Measurements from ENCODE around the gene CCDC89. TPM values are rescaled to one million over a fixed set of nuclear protein-coding genes. Genes with fewer than 3 reads are reported as not detected.

The CCDC89 gene
- total and polyA plus RNA-seq, 10 of the 15 experiments (the other 5 are each of a cell fraction or from before 2014, with no cell fraction given) = 0.11 to 0.15 TPM; not detected in 8

DNA sequence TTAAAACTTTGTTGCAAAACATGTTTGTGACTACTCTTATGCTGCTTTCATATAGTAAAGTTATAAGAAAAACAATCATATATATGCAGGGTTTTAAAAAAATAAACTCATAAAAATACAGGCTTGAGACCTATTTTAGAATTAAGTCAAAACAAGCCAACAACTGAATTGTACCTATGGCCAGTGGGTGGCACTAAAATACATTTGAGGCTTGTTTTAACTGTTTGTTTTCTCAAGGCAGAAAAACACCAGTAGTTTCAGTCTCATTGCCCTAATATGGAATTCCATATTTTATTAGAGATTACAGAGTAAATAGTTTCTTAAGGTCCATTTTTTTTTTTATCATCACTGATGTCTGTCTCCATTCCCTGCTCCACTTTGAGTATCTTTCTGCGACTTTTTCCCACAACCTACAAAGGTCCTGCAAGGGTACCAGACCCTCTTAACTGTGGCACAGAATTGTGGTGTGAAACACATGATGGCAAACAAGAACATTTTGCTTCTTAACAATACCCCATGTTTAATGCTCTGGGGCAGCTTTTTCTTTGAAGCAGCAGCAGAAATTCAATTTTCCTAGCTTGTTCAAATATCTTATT, 8.5 kb upstream of the CCDC89 start (continued):
- TF ChIP-seq NKRF (conservative IDR thresholded peaks at IDR 0.05) = no peak
- TF ChIP-seq, protein P1, sequence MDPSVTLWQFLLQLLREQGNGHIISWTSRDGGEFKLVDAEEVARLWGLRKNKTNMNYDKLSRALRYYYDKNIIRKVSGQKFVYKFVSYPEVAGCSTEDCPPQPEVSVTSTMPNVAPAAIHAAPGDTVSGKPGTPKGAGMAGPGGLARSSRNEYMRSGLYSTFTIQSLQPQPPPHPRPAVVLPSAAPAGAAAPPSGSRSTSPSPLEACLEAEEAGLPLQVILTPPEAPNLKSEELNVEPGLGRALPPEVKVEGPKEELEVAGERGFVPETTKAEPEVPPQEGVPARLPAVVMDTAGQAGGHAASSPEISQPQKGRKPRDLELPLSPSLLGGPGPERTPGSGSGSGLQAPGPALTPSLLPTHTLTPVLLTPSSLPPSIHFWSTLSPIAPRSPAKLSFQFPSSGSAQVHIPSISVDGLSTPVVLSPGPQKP (IDR thresholded peaks at IDR 0.05; ENCODE audit: low read depth, low read length) = no peak

- ATAC-seq = no peak
- BruUV-seq (replicated peaks) = no TSS peak
- H3K4me3 ChIP-seq = no peak overlapping the region
- no peak for DNase-seq (ENCODE audit: low read depth, low spot score)
- FAIRE-seq = no peak
- H2AFZ ChIP-seq (ENCODE audit: control insufficient read depth, low read depth, low read length) = no peak overlapping the region
- intact Hi-C loops (cut with micrococcal nuclease; ENCODE audit: unreplicated experiment) = no loop called here
- H3K4me2 ChIP-seq (ENCODE audit: control insufficient read depth, insufficient read depth) = no peak overlapping the region
- ChIA-PET CTCF (interaction anchor here (1.0 to 4.7 kb wide), 2 partner anchors 12 to 19 kb away, joined by 3 to 27 read pairs; no protein-coding TSS in a partner anchor), RAD21 (ENCODE audit: unreplicated experiment) (interaction anchor here (0.9 kb wide), 1 partner anchor 8 kb away, joined by 4 read pairs; no protein-coding TSS in a partner anchor), POLR2A (interaction anchor here (1.1 kb wide), 1 partner anchor 20 kb away, joined by 3 read pairs; no protein-coding TSS in a partner anchor), SMC1A (ENCODE audit: uncharacterized antibody, unreplicated experiment) (interaction anchor here (0.9 to 1.3 kb wide), 5 partner anchors 11 to 158 kb away, joined by 3 read pairs; no protein-coding TSS in a partner anchor)
- no peak for TF ChIP-seq BCL11A (IDR thresholded peaks at IDR 0.05; ENCODE audit: low read depth, low read length)
- TF ChIP-seq ATF3 (IDR thresholded peaks at IDR 0.05; ENCODE audit: borderline replicate concordance, extremely low read depth, low read depth, low read length) = no peak
- TF ChIP-seq, protein P2, sequence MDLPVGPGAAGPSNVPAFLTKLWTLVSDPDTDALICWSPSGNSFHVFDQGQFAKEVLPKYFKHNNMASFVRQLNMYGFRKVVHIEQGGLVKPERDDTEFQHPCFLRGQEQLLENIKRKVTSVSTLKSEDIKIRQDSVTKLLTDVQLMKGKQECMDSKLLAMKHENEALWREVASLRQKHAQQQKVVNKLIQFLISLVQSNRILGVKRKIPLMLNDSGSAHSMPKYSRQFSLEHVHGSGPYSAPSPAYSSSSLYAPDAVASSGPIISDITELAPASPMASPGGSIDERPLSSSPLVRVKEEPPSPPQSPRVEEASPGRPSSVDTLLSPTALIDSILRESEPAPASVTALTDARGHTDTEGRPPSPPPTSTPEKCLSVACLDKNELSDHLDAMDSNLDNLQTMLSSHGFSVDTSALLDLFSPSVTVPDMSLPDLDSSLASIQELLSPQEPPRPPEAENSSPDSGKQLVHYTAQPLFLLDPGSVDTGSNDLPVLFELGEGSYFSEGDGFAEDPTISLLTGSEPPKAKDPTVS (IDR thresholded peaks at IDR 0.05; ENCODE audit: low read depth, low read length) = no peak
- no peak for TF ChIP-seq E2F4 (IDR thresholded peaks at IDR 0.05; ENCODE audit: low read depth, low read length)
- TF ChIP-seq NFYB (IDR thresholded peaks at IDR 0.05; ENCODE audit: insufficient read depth, low read depth, low read length) = no peak
- no peak for TF ChIP-seq PKNOX1 (IDR thresholded peaks at IDR 0.05)
- in situ Hi-C loops (cut with MboI) = no loop called here
- peaks cover 5% of the 10 kb centered on the region; the same call in 1 of the 2 replicates for H3K4me1 ChIP-seq (ENCODE audit: control insufficient read depth, insufficient read depth, low read length)
- no peaks in the 10 kb centered on the region for H3K79me2 ChIP-seq (ENCODE audit: control insufficient read depth, insufficient read depth, low read length)
- H3K36me3 ChIP-seq (ENCODE audit: control insufficient read depth in 2 of 2, insufficient read depth in 2 of 2, low read length in 1 of 2) = no peaks in the 10 kb centered on the region
- H3K27me3 ChIP-seq (replicated peaks in 1 of 2; ENCODE audit: control insufficient read depth in 2 of 2, insufficient read depth in 2 of 2, low read length in 1 of 2) = no peaks in the 10 kb centered on the region; a peak in 1 of 4 replicates
- H3K27ac ChIP-seq (ENCODE audit: control insufficient read depth, insufficient read depth) = no peak overlapping the region
- H4K20me1 ChIP-seq (ENCODE audit: control insufficient read depth, insufficient read depth) = no peaks in the 10 kb centered on the region
- H3K9me3 ChIP-seq (replicated peaks; ENCODE audit: control insufficient read depth, insufficient read depth, low read length) = no peaks in the 10 kb centered on the region; the same call in 2 of the 3 replicates
- 83% methylated on average over 15 of the region's 15 CpGs for WGBS (ENCODE audit: insufficient coverage, insufficient replicate concordance, low lambda C conversion rate, missing lambda C conversion rate)
- H3K9ac ChIP-seq (ENCODE audit: control insufficient read depth, insufficient read depth, low read length) = no peak overlapping the region
Measured at GRCh38 chr11:85685125-85685819, 723 bp downstream of the CCDC89 start.

Measured in GM12878 (cell line).